ENCODE measurements around the gene RHOXF2.

The RHOXF2 gene

GRCh38 chrX:120205816-120206753 is 47.7 kb downstream of the RHOXF2 start:
- no peak for DNase-seq

- peak; percentile 51 for DNase-seq
These were observed 48.7 kb downstream of the RHOXF2 start for GRCh38 chrX:120207009-120207605.

- no peak for DNase-seq
These were observed 55.2 kb downstream of the RHOXF2 start for GRCh38 chrX:120213438-120214265.
